Transverse colon (tissue), 4 donors: ENCODE results near the gene CENPH.

Experiments used
- POLR2AphosphoS5 ChIP-seq, 3 donors: sonication (generic); formaldehyde crosslinking; IDR thresholded peaks; one replicate each; pipeline ENCODE4 v1.6.1; 2016; ENCODE audit warnings: antibody characterized with exemption in 3 of 3
- TF ChIP-seq, protein P1 (sequence below), 5 experiments: fragments of 200-600 bp in 3 of 5; fragments of 450-650 bp in 2 of 5; sonication (generic) in 3 of 5; IDR thresholded peaks; 1 replicate in 2 of 5; 2 replicates in 3 of 5; pipeline ENCODE4 v1.5.1; 2016 to 2017; ENCODE audit warnings: antibody characterized with exemption in 5 of 5, inconsistent platforms in 3 of 5, mild to moderate bottlenecking in 2 of 5, moderate library complexity in 1 of 5

DNA sequence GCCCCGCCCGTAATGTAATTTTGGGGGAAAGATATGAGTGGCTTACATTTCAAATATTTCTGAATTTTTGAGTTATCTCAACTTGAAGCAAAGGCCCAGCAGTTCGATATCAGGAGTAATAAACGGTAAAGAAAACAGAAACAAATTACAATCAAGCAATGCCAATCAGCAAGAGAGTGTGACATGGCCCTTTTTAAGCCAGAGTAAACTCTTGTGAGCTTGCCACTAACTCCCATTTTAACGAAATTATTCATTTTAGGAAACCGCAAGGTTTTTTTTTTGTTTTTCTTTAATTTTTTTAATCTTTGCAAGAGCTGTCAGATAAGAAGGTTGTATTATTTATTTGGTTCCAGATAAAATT lies 27.7 kb downstream of the CENPH start:
- TF ChIP-seq, protein P1, sequence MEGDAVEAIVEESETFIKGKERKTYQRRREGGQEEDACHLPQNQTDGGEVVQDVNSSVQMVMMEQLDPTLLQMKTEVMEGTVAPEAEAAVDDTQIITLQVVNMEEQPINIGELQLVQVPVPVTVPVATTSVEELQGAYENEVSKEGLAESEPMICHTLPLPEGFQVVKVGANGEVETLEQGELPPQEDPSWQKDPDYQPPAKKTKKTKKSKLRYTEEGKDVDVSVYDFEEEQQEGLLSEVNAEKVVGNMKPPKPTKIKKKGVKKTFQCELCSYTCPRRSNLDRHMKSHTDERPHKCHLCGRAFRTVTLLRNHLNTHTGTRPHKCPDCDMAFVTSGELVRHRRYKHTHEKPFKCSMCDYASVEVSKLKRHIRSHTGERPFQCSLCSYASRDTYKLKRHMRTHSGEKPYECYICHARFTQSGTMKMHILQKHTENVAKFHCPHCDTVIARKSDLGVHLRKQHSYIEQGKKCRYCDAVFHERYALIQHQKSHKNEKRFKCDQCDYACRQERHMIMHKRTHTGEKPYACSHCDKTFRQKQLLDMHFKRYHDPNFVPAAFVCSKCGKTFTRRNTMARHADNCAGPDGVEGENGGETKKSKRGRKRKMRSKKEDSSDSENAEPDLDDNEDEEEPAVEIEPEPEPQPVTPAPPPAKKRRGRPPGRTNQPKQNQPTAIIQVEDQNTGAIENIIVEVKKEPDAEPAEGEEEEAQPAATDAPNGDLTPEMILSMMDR (IDR thresholded peaks at IDR 0.05), result no peak
- TF ChIP-seq POLR2AphosphoS5 (IDR thresholded peaks at IDR 0.05), result no peak
